ENCODE results near the gene IL17REL.

The IL17REL gene

GRCh38 chr22:50020606-50021005, 8.0 kb upstream of the IL17REL start:
- no peak for DNase-seq

GRCh38 chr22:50019316-50019715, 6.8 kb upstream of the IL17REL start:
- no peak for DNase-seq

GRCh38 chr22:50018608-50019285, 6.2 kb upstream of the IL17REL start:
- no peak for DNase-seq

- no peak for DNase-seq
Measured at GRCh38 chr22:50017701-50018224, 5.2 kb upstream of the IL17REL start.

GRCh38 chr22:50016988-50017700, 4.6 kb upstream of the IL17REL start:
- no peak for DNase-seq

GRCh38 chr22:50016308-50016987, 3.9 kb upstream of the IL17REL start:
- DNase-seq, result no peak

GRCh38 chr22:50015451-50016307, 3.1 kb upstream of the IL17REL start:
- no peak for DNase-seq

GRCh38 chr22:50014655-50015401, 2.3 kb upstream of the IL17REL start:
- DNase-seq, result no peak

- no peak for DNase-seq
Measured at GRCh38 chr22:50014053-50014501, 1.5 kb upstream of the IL17REL start.

GRCh38 chr22:50011447-50012210, 936 bp downstream of the IL17REL start:
- DNase-seq, result no peak

- no peak for DNase-seq
Measured at GRCh38 chr22:50010676-50011446, 1.7 kb downstream of the IL17REL start.

GRCh38 chr22:50009765-50010675, 2.5 kb downstream of the IL17REL start:
- DNase-seq, result no peak

- DNase-seq, result no peak
Measured at GRCh38 chr22:50009251-50009650, 3.3 kb downstream of the IL17REL start.

GRCh38 chr22:50008151-50009040, 4.2 kb downstream of the IL17REL start:
- DNase-seq, result peak; percentile 82

GRCh38 chr22:50007057-50007511, 5.5 kb downstream of the IL17REL start:
- no peak for DNase-seq

GRCh38 chr22:50004918-50005317, 7.6 kb downstream of the IL17REL start:
- no peak for DNase-seq

GRCh38 chr22:50002791-50003190, 9.8 kb downstream of the IL17REL start:
- DNase-seq, result no peak
